K562 (cell line): ENCODE measurements around the gene G6PD. TPM values are rescaled to one million over a fixed set of nuclear protein-coding genes. Genes with fewer than 3 reads are reported as not detected.
A peak's percentile ranks its signal among the peaks of the same experiment; 100 is the strongest.

Experiments used
- E2F1 ChIP-seq: sonication (generic); formaldehyde crosslinking; IDR thresholded peaks from 2 replicates; pipeline ENCODE4 v1.8.1; 2023; ENCODE audit warnings: mild to moderate bottlenecking, missing genetic modification reagents, moderate library complexity
- FOXJ3 ChIP-seq: sonication (generic); formaldehyde crosslinking; IDR thresholded peaks from 2 replicates; pipeline ENCODE4 v1.4.0; 2020; ENCODE audit warnings: mild to moderate bottlenecking, missing genetic modification reagents
- HINFP ChIP-seq: fragments of 450-650 bp; conservative IDR thresholded peaks from 2 replicates; pipeline ENCODE4 v1.6.1; 2016; ENCODE audit warnings: missing genetic modification characterization, low read depth, mild to moderate bottlenecking, control low read depth, missing compliant biosample characterization
- HLTF ChIP-seq: fragments of 450-650 bp; IDR thresholded peaks from 2 replicates; pipeline ENCODE4 v1.6.1; 2016
- NFRKB ChIP-seq: fragments of 450-650 bp; IDR thresholded peaks from 2 replicates; pipeline ENCODE4 v1.6.1; 2016; ENCODE audit warnings: low read depth
- RERE ChIP-seq: sonication (generic); formaldehyde crosslinking; IDR thresholded peaks from 2 replicates; pipeline ENCODE4 v1.8.0; 2023; ENCODE audit warnings: missing genetic modification reagents, mild to moderate bottlenecking, borderline replicate concordance
- ZBTB17 ChIP-seq: fragments of 450-650 bp; formaldehyde crosslinking; IDR thresholded peaks from 2 replicates; pipeline ENCODE4 v1.4.0; 2020; ENCODE audit warnings: mild to moderate bottlenecking
- ZNF175 ChIP-seq: fragments of 200-800 bp; sonication (Bioruptor generic); IDR thresholded peaks from 2 replicates; pipeline ENCODE4 v1.6.1; 2016; ENCODE audit warnings: low read depth, mild to moderate bottlenecking, missing genetic modification characterization, missing compliant biosample characterization
- ZNF408 ChIP-seq: fragments of 250-450 bp; sonication (Bioruptor Pico); IDR thresholded peaks from 2 replicates; pipeline ENCODE4 v1.4.0; 2020; ENCODE audit warnings: low read depth, mild to moderate bottlenecking, moderate library complexity
- polyA plus RNA-seq, 8 experiments: library from polyadenylated mRNA; depleted of rRNA in 4 of 8; stranded (reverse) in 5 of 8; unstranded in 3 of 8; fragments of >200 nt; fragmentation: Nextera tagmentation in 2 of 8; fragmentation: Illumina TruSeq in 1 of 8; extraction: Ambion mirVana in 2 of 8; extraction: Trizol in 1 of 8; gene quantifications; 2 replicates each; pipeline versions ENCODE4 v1.2.1 to v1.2.3, GENCODE V29; 2011 to 2014; ENCODE audit warnings: inconsistent platforms in 1 of 8, missing spikeins in 1 of 8
- total RNA-seq, 7 experiments: library from RNA; depleted of rRNA in 6 of 7; stranded (reverse); fragments of >200 nt in 6 of 7; fragmentation: Illumina TruSeq in 2 of 7; extraction: Trizol in 2 of 7; gene quantifications; 2 replicates each; pipeline versions ENCODE4 v1.2.1 to v1.2.3, GENCODE V29; 2011 to 2021; ENCODE audit warnings: low replicate concordance in 1 of 7
- TF ChIP-seq, protein P1 (sequence below), 3 experiments: IDR thresholded peaks in 2 of 3; conservative IDR thresholded peaks in 1 of 3; 2 replicates each; pipeline ENCODE4 v1.5.1; 2011 to 2012; ENCODE audit warnings: low read length in 3 of 3, mild to moderate bottlenecking in 3 of 3, control low read depth in 2 of 3, improper control_type of control experiment in 1 of 3, inconsistent platforms in 1 of 3, low read depth in 1 of 3, mixed read lengths in 1 of 3, moderate library complexity in 1 of 3; ENCODE audit not compliant: insufficient read depth in 2 of 3
- TF ChIP-seq, protein P2 (sequence below): fragments of 150-350 bp; conservative IDR thresholded peaks from 2 replicates; pipeline ENCODE4 v1.6.1; 2014; ENCODE audit warnings: low read length
- TF ChIP-seq, protein P3 (sequence below): IDR thresholded peaks from 3 replicates; pipeline ENCODE4 v1.6.1; 2011; ENCODE audit warnings: borderline replicate concordance, mild to moderate bottlenecking; ENCODE audit not compliant: insufficient read length, insufficient read depth

Gene G6PD
- total and polyA plus RNA-seq, 9 of the 15 experiments (the other 6 are each of a cell fraction or from before 2014, with no cell fraction given), result 2.9 to 222 (median 66.4) TPM

DNA sequence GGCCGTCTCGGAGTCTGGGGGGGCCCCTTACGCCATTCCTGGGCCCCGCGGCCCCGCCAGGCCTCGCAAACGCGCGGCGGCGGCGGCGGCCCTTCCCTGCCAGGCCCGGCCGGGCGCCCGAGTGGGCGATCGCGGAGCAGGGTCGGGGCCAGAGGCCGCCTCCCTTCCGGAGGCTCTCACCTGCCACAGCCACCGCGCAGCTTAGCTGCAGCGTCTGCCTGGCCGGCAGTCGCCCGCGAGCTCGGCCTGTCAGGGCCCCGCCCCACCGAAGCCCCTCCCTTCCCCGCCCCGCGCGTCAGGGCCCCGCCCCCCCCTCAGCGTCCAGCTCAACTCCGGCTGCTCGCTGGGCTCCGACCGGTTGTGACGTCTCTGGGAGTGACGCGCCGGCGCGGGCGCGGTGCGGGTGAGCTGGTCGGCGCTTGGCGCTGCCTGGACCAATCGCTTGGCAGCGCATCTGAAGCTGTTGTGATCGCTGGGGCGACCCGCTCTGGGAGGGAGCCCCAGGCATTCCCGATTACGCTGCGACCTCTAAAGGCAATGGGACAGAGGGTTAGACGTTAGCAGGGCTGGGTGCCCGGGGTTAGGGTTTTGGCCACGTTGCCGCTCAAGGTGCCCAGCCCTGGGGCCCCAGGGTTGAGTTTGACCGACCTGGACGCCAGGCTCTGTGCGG is 56.1 kb downstream of the G6PD start, which contains the start of gene SLC10A3 (continued):
- TF ChIP-seq HINFP (tag) (no peak), ZNF408 (CRISPR knock-in tag) (no peak), ZBTB17 (CRISPR knock-in tag) (no peak), NFRKB (no peak), E2F1 (CRISPR knock-in tag) (no peak), RERE (no peak), FOXJ3 (CRISPR knock-in tag) (no peak), ZNF175 (CRISPR knock-in tag) (no peak), HLTF (no peak)
- TF ChIP-seq, protein P1, sequence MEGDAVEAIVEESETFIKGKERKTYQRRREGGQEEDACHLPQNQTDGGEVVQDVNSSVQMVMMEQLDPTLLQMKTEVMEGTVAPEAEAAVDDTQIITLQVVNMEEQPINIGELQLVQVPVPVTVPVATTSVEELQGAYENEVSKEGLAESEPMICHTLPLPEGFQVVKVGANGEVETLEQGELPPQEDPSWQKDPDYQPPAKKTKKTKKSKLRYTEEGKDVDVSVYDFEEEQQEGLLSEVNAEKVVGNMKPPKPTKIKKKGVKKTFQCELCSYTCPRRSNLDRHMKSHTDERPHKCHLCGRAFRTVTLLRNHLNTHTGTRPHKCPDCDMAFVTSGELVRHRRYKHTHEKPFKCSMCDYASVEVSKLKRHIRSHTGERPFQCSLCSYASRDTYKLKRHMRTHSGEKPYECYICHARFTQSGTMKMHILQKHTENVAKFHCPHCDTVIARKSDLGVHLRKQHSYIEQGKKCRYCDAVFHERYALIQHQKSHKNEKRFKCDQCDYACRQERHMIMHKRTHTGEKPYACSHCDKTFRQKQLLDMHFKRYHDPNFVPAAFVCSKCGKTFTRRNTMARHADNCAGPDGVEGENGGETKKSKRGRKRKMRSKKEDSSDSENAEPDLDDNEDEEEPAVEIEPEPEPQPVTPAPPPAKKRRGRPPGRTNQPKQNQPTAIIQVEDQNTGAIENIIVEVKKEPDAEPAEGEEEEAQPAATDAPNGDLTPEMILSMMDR (IDR thresholded peaks at IDR 0.05 in 2 of 3, conservative IDR thresholded peaks at IDR 0.05 in 1 of 3; ENCODE audit: insufficient read depth in 2 of 3, low read depth in 1 of 3, low read length in 3 of 3), result peak in 2 of 3 experiments; percentile 21 to 42; a peak in 2 of 6 replicates
- TF ChIP-seq, protein P2, sequence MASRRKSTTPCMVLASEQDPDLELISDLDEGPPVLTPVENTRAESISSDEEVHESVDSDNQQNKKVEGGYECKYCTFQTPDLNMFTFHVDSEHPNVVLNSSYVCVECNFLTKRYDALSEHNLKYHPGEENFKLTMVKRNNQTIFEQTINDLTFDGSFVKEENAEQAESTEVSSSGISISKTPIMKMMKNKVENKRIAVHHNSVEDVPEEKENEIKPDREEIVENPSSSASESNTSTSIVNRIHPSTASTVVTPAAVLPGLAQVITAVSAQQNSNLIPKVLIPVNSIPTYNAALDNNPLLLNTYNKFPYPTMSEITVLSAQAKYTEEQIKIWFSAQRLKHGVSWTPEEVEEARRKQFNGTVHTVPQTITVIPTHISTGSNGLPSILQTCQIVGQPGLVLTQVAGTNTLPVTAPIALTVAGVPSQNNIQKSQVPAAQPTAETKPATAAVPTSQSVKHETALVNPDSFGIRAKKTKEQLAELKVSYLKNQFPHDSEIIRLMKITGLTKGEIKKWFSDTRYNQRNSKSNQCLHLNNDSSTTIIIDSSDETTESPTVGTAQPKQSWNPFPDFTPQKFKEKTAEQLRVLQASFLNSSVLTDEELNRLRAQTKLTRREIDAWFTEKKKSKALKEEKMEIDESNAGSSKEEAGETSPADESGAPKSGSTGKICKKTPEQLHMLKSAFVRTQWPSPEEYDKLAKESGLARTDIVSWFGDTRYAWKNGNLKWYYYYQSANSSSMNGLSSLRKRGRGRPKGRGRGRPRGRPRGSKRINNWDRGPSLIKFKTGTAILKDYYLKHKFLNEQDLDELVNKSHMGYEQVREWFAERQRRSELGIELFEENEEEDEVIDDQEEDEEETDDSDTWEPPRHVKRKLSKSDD, result no peak
- TF ChIP-seq, protein P3, sequence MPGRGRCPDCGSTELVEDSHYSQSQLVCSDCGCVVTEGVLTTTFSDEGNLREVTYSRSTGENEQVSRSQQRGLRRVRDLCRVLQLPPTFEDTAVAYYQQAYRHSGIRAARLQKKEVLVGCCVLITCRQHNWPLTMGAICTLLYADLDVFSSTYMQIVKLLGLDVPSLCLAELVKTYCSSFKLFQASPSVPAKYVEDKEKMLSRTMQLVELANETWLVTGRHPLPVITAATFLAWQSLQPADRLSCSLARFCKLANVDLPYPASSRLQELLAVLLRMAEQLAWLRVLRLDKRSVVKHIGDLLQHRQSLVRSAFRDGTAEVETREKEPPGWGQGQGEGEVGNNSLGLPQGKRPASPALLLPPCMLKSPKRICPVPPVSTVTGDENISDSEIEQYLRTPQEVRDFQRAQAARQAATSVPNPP, result no peak
